ENCODE measurements around the gene IMMP2L.

IMMP2L gene

DNA sequence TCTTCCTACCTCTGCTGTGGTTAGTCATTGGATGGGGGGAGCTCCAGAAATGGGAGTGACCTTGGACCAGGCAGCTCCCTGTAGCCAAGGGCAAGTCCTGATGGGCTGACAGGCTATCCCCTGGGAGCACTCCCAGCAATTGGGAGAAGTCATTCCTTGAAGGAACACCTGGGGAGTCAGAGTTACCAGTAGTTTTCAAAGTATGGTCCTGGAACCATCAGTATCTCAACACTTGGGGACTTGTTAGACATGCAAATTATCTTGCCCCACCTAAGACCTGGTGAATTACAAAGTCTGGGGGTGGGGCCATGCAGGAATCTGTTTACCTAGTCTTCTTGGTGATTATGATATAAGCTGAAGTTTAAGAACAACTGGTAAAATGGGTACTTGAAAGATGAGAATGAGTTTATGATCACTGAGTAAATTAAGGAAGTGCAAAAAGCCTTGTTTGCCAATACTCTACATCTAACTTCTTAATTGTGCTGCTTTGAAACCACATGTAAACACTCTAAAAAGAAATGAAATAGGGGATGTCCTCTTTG is 758.6 kb downstream of the IMMP2L start:
- no peak for DNase-seq (ENCODE audit: low spot score)

DNA sequence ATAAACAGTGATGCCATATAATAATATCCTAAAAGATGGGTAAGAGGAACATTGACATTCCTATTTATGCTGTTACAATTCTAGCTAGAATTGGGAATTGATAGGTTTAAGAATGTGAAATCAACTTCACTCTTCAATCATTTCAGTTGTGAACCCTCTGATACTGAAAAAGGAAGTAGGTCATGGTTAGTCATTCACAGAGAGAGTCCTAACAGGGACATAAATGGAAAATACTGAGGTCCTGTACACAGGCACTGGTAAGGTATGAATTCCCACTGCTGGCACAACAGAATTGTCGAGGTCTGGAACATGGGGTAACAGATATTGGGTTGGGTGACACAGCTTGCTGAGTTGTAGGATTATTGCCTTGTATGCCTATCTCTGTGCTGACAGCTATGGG is 760.8 kb downstream of the IMMP2L start:
- DNase-seq (ENCODE audit: low spot score), result no peak

DNA sequence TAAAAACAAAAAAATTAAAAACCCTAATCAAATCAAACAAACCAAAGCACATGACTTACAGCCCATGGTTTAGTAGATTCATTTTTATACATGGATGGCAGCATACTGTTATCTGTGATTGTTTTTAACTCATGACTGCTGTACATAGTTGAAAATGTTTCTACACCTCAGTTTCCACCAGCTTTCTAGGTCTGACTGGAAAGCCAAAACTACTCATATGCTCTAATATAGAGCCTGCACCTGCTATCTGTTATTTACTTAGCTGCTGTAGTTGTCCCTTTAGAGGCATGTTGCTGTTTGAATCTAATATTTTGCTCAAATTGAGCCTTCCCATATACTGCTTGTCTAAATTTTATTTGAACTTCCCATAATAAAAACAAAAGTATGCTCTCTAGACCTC is 761.3 kb downstream of the IMMP2L start:
- DNase-seq (ENCODE audit: low spot score), result no peak

DNA sequence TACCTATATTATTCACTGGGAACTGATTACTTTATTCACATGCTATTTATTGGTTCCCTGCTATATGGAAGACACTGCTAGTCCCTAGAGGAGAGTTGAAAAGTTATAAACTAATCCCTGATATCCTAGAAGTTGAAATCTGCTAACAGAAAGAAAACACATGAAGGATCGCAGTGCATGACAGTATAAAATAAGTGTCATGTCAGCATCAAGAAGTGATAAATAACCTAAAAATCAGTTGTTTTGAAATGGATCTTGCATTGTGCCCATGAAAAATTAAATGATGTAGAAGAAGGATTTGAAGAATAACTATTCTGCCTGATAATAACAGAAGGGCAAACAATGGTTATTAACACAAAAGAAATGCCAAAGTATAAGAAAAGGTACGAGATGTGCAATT is 764.6 kb downstream of the IMMP2L start:
- no peak for DNase-seq (ENCODE audit: low spot score)

GRCh38 chr7:110790992-110791391 is 771.3 kb downstream of the IMMP2L start:
- no peak for DNase-seq (ENCODE audit: low spot score)

- DNase-seq (ENCODE audit: low spot score), result no peak
These were observed 775.8 kb downstream of the IMMP2L start for GRCh38 chr7:110786328-110786965.

DNA sequence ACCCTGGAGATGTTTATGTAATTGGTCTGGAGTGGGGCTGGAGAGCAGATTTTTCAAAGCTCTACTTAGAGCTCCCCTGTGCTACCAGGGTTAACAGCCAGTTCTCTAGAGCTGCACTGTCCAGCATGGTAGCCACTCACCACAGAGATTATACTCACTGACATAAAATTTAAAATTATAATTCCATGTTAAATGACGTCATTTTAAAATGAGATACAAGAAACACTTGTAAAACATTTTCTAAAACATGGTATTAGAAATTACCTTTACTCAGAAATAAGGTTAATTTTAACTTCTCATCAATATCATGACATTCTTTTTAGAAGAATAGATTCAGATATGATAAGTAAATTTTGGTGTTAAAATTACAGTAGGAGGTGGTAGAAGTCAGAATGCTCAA is 777.5 kb downstream of the IMMP2L start:
- DNase-seq (ENCODE audit: low spot score), result no peak

GRCh38 chr7:110780712-110781111 is 781.6 kb downstream of the IMMP2L start:
- DNase-seq (ENCODE audit: low spot score), result no peak

- DNase-seq (ENCODE audit: low spot score), result no peak
These were observed 783.0 kb downstream of the IMMP2L start for GRCh38 chr7:110779339-110779738.

DNA sequence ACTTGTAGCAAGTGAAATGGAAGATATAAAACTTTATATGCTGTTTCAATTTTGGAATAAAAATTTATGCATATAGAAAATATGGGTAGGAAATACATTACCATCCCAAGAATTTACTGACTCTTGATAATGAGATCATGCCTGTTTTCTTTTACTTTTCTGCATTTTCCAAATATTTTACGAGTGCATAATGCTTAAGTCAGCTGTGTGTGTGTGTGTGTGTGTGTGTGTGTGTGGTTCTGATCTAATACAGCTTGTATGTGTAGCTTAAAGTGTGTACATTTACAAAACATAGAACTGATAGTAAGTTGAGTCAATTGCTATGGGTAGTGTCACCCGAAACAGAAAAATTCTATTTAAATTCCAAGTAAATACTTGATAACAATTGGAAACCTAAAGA is 787.2 kb downstream of the IMMP2L start:
- DNase-seq (ENCODE audit: low spot score), result no peak

DNA sequence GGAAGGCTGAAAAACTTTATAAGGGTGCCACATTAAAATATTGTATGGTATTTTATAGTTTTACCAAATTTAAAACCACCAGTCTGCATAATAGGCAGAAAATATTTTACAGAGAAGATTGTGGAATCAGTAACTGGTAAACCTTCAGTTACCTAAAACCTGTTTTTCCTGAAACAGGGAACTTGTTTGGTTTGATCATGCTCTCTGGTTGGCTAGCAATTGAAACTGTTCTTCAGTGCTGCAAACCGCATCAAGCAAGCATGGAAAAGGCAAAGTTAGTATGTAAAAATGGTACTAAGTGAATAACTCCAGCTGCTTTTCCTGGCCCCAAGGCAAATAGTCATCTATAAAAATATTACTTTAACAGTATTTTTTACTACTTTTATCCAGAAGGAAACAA is 788.2 kb downstream of the IMMP2L start:
- DNase-seq (ENCODE audit: low spot score), result no peak

GRCh38 chr7:110772615-110773014 is 789.7 kb downstream of the IMMP2L start:
- no peak for DNase-seq (ENCODE audit: low spot score)

GRCh38 chr7:110771717-110772116 is 790.6 kb downstream of the IMMP2L start:
- no peak for DNase-seq (ENCODE audit: low spot score)

- DNase-seq (ENCODE audit: low spot score), result no peak
These were observed 794.7 kb downstream of the IMMP2L start for GRCh38 chr7:110767550-110768110.

DNA sequence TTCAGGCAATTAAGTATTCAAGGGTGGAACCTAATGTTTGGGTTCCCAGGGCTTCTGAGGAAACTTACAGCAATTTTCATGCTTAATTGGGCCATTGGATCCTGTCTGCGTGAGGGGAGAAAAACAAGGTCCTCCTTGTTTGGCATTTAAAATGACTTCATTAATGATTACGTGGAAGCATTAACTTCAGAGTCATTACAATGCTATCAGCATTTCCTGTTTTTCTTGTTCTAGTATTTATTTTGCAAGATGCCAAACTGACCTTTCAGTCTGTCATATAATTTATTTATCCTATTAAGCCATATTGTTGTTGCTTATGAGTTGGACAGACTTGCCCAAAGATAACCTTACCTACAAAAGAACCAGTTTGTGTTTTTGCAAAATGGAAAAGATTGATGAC is 795.4 kb downstream of the IMMP2L start:
- DNase-seq (ENCODE audit: low spot score), result no peak

- DNase-seq (ENCODE audit: low spot score), result no peak
These were observed 797.4 kb downstream of the IMMP2L start for GRCh38 chr7:110764852-110765251.

- no peak for DNase-seq (ENCODE audit: low spot score)
These were observed 799.6 kb downstream of the IMMP2L start for GRCh38 chr7:110762546-110763225.

DNA sequence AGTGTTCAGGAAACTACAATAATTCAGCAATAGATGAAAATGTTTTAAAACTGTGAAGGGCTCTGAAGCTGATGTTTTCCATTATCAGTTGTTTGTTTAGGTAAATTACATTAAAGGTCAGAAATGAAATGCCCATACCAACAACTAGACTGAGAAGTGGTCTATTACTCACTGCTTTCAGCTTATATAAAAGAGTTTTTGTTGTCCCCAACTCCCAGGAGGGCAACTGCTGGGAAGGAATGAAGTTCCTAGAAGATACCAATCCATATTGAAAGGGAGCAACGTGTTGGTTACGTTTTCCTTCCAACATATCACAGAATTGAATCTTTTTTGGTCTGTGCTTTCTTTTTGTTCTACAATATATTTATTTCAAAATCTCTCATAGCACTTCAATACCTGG is 802.0 kb downstream of the IMMP2L start:
- DNase-seq (ENCODE audit: low spot score), result no peak

- no peak for DNase-seq (ENCODE audit: low spot score)
These were observed 803.2 kb downstream of the IMMP2L start for GRCh38 chr7:110759069-110759468.

DNA sequence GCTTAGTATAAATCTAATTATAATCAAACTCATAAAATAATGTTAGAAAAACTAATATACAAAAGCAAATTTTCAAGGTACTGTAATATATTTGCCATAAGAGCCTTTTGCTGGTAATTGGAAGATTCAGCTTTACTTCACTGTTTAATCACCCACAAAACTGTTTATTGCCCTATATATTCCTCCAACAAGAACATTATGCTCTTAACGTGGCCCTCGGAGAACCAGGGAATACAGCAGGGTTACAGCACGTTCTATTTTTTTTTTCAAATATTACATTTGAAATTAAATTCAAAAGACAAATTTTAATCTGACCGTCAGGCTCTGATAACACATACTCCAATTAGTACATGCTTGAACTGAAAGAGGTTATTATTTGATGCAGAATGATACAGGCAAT is 807.6 kb downstream of the IMMP2L start:
- no peak for DNase-seq (ENCODE audit: low spot score)

GRCh38 chr7:110750931-110751605 is 811.2 kb downstream of the IMMP2L start:
- DNase-seq (ENCODE audit: low spot score), result no peak

- no peak for DNase-seq (ENCODE audit: low spot score)
These were observed 829.1 kb downstream of the IMMP2L start for GRCh38 chr7:110733221-110733620.

DNA sequence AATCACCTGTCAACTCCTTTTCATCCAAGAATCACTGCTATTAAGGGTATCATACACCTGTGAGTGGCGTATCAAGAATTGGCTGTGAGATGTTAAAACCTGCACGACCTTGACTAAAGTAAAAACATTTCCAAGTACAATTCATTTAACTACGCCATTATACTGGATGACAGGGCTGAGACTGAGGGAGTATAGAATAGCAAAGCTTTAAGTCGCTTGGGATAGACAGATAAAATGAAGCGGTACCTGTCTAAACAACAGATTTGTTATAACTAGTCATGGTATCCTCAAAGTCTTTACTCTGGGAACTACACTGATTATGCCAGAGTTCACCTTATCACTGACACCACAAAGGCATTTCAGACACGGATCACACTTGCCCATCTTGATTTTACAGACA is 837.5 kb downstream of the IMMP2L start:
- no peak for DNase-seq (ENCODE audit: low spot score)
